NCI-H748 (cell line): ENCODE data around the gene RAB27B.

Source experiments
- DNase-seq: peaks from one replicate; lab custom pipeline; 2025; ENCODE audit not compliant: unreplicated experiment; lab: John Stamatoyannopoulos, UW

The RAB27B gene

DNA sequence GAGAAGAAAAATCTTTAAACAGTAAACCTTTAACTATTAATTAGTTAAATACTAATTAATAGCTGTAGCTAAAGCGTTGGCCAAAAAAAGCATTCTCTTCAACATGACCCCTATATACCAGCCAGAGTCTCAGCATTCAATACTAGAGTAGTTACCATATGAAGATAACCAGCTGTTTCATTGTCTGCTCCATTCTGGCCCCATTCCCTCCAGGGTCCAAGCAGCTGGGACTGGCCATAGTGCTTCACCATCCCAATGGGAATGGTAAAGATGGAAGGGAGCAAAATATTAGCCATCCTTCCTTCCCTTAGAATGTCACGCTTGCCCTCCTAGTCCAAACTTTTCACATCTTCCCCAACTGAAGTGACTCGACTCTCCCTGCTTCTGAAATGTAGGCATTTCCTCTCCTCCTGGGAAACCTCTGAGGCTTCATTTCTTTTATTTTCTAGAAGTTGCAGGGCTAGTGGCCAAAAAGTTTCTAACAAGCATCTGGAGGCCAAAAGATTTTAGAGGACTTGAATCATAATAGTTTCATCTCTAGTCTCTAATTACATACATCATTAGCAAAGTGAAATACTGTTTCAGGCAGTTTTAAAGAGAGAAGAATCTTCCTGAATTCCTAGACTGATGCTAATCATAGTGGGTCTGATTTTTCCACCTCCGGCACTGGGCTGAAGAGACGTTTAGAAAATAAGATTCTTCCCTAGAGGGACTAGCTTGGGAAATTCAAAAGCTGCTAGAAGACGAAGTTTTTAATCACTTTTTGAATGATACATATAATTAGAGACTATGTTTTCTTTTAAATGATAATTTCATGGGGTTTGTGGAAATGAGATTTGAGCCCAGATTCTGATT is 78.3 kb downstream of the RAB27B start:
- no peak for DNase-seq

DNA sequence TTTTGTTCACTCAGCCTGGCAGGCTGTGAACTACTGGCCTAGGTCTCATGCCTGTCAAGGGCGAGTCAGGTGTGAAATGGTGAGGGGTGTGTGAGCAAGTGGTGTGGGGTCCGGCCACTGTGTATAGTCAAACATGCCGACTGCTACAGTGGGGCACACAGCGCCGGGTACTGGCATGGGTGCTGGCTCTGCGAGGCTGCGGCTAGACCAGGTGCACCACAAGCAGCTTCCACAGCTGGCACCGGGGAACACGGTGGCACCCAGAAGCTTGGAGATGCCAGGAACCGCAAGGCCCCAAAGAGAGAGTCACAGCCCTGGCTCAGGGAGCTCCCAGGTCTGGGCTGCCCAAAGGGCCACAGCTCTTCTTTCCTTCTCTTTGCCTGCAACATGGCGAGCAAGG is 81.3 kb downstream of the RAB27B start:
- DNase-seq: no peak

DNA sequence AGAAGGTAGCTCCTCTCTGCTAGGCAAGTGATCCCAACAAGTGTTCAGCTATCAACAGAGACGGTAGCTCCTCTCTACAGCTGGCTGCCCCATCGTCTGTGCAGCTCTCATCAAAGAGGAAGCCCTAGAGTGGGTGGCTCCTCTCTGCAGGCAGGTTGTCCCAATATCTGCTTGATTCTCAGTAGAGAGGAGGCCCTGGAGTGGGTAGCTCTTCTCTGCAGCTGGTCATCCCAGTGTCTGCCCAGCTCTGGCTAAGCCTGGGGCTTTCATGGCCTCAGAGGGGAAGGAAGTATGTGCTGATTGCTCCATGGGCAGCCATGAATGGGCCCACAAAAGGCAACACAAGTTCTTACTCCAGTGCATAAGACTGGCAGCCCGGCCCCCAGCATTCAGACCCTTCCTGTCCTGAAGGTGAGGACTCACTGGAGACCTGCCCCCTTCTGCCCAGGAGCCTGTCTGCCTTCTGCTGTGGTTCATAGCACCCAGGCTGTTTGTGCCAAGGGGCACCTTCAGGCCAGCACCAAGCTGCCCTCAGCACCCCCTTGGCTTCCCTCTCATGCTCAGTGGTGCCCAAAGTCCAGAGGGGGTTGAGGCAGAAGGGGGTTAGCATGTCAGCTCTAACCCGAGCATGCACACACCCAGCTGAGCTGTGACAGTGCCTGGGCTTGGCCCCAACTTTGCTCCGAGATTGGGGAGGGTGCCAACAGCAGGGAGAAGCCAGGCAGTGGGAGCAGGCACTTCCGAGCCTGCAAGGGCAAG is 82.1 kb downstream of the RAB27B start:
- no peak for DNase-seq

DNA sequence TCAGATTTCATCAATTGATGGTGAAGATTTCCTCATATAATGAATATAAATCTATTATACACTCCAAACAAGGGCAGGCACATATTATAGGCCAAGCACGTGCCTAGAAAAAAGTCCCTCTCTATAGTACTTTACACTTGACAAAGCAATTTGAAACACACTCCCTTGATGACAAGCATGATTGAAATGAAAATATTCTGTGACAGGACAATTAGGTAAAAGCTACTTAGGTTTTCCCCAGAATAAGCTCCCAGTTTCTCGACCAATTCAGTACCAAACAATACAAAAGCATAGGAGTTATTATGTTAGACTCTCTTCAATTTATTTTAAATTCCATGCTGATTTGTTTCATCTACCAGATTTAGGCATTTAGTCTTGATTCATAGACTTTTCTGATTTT is 83.3 kb downstream of the RAB27B start:
- DNase-seq: no peak

DNA sequence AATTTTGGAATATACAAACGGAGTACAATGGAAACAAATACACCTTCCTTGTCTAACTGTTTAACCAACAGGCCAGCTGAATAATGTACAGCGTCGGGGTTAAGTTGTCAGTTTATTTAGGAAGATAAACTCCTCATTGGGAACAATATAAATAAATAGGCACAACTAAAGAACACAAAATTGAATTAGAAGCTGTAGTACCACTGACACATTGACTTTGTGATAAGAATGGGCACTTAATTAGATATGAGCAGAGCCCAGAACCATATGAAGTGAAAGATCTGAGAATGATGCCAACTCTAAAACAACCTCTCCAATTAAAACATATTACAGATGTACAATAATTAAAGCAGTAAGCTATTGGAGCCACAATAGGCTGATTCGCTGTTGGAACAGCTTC is 86.5 kb downstream of the RAB27B start:
- DNase-seq: no peak

DNA sequence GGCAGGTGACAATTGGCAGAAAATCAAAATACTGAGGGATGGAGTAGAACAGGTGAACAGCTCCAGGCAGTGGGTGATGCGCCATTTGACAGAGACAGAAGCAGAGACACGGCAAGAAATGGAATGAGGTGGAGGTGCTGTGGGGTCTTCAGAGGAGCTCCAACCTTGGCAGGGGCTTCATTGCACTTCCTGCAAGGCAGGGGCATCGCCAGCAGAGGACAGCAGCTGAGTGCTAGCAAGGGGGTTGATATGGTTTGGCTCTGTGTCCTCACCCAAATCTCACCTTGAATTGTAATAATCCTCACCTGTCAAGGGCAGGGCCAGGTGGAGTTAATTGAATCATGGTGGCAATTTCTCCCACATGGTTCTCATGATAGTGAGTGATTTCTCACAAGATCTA is 88.2 kb downstream of the RAB27B start:
- DNase-seq: no peak

DNA sequence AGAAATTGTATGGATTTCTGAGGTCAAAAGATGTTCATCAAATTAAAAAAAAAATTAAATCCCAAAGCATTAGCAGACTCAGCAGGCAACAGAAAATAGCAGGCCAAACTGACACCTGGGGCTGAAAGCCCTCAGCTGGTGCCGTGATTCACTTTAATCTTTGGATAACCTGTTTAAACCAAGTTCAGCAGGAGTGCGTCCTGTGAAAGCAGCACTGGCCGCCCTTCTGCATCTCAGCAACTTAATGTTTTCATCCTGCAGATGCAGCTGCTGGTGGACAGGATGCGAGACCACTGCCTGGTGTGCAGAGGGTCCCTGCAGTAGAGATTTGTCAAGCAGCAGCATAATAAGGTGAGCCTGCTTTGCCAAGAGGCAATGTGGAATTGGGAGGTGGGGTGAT is 89.8 kb downstream of the RAB27B start:
- no peak for DNase-seq

DNA sequence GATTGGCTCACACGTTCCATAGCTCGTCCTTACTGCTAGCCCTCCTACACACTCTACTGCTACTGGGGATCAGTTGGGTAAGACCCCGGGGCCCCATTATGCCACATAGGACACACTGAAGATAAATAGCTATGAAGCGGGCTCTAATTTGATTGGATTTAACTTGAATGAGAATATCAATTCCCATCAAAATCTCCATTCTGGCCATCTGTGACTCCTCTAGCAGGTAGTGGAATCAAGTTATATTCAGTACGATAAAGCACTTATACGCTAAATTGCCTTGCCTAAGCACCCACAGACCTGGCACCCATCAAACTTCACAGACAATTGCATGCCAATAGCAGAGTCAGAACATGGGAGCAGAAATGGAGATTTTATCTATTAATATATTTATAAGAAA is 91.1 kb downstream of the RAB27B start:
- no peak for DNase-seq

DNA sequence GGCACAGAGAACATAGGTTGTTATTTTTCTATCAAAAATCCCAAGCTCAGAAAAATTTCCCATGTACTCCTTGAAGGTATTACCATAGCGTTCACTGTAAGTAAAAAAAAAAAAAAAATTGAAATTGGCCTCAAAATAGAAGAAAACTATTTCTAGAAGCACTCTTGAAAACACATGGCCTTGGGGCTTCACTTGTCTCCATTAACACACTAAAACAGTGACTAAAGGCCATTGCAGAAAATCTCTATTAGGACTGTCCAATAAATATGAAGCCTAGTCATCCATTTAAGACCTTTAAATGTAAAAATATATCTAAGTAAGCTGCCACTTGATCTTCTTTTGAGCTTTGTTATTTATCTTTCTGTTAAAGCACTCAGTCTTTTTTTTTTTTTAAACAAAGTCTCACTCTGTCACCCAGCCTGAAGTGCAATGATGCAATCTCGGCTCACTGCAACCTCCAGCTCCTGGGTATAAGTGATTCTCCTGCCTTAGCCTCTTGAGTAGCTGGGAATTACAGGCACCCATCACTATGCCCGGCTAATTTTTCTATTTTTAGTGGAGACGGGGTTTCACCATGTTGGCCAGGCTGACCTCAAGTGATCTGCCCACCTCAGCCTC is 95.2 kb downstream of the RAB27B start:
- DNase-seq: no peak

DNA sequence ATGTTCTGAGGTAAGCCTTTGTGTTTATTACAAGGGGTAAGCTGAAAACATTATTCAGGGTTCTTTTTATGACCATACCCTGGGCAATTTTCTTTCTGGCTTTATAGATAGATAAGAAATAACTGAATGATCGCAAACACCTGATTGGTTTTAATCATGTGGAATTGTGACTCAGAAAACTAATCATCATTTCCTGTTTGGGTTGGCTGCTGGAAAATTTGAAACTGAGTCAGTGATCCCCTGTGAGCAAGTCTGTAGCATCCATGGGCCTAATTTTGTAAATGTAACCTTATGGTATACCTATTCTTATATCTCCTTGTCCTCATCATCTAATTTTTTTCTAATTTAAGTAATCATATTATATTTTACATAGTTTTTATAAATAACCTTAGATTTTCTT is 96.7 kb downstream of the RAB27B start:
- no peak for DNase-seq

DNA sequence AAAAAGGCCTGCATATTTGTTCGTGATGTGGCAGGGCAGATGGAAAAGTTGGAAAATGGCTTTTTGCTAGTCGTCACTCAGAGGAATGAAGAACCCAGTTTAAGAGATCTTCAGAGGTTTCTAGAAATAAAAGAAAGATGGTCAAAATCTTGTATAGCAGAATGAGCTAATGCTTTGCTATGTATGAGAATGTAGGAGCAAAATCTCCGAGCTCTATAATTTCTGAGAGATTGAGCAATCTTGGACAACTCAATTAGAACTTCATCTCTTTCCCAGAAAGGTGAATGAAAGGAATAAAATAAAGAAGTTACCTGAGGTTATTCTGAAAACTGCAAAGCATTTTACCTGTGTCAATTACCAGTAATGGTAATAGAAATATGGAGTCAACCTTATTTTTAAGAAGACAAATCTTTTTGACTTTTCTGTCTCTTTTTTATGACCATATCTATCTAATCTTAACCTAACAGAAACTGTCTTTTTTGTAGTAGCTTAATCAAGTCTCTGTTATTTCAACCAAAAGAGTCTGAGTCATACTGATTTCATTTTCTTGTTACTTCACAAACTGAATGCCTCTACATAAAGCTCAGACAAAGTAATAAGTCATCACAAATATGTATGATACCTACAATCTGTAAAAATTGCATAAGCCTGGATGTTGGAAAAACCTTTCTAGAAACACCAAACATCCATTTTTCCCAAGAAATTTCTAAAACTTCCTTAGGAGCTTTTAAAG is 98.5 kb downstream of the RAB27B start:
- DNase-seq: no peak

DNA sequence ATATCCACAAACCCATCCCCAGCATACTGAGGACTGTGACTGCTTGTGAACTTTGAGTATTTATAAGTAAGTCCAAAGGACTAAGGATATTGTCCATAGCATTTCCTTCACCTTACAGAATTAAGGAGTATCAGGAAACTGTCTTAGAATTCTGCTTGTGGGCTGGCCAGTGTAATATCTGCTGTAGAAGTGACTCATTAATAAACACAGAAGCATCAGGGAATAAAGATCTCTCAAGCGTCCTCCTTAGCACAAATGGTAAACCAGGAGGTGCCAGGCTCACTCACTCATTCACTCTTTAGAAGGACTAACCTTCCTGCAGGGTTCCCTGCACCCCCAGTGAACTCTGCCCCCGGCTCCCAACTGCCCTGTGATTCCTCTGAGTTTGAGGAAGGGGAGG is 100.0 kb downstream of the RAB27B start:
- no peak for DNase-seq

DNA sequence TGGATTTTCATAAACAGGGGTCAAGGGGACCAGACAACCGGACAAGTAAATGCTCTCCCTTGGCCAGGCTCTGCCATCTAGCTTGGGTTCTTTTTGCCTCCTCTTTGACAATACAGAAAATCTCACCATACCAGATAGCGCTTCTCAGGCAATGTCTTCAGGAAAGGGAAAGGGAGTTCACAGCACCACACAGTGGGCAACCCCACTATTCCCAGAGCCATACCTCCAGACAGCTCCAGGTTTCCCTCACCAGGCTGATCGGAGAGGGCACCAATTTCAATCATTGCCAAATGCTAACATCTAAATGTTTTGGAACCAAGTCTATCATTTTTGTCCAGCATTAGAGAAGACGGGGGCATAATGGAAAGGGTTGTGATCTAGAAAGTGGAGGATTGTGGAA is 102.9 kb downstream of the RAB27B start:
- DNase-seq: no peak

DNA sequence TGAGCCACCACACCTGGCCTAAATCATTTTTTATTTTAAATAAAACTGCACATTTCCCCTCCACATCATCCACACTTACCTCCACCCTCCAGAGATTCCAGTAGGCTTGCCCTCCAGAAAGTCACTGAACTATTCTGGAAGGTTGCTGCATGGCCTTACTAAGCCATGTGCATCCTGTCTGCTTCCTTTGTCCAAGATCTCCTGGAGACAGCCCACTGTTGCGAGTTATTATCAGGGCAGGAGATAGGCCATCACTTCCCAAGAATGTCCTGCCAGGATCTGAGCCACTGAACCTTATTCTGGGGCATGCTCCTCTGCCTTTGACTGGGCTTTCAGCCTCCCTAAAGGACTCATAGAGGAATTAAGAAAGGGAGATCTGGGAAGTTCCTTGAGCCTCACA is 104.2 kb downstream of the RAB27B start:
- DNase-seq: no peak

DNA sequence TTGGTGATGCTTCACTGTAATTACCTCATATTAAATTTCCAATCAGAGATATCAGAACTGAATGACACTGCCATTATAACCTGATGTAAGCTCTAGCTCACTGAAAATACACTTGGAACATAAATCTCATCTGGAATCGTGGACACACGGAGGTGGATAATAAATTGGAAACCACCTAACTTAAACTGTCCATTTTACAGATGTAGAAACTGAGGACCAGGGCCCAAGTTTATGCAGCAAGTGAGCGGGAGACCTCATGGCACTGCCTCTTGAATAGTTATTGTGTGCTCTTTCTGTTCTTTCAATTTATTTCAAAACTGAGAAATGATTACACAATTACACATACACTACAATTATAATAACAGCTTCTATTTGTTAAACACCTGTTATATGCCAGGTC is 110.2 kb downstream of the RAB27B start:
- no peak for DNase-seq

DNA sequence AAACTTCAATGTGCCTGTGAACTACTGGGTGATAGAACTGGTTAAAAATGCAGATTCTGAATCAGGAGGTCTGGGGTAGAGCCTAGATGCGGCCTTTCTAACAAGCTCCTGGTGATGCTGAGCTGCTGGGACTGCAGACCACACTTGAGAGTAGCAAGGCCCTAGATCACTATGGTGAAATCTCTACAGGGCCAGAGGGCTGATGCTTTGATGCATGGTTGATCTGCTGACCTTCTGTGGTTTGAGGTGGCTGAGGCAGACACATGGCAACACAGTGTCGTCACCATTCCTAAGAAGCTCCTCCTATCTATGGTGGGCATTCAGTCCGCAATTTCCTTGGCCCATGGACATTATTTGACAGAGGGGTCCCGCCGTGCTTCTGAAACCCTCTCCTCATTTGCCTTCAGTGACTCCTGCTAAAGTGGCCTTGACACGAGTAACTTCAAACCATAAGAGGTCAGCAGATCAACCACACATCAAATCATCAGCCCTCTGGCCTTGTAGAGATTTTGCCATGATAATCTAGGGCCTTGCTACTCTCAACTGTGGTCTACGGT is 111.2 kb downstream of the RAB27B start:
- no peak for DNase-seq

DNA sequence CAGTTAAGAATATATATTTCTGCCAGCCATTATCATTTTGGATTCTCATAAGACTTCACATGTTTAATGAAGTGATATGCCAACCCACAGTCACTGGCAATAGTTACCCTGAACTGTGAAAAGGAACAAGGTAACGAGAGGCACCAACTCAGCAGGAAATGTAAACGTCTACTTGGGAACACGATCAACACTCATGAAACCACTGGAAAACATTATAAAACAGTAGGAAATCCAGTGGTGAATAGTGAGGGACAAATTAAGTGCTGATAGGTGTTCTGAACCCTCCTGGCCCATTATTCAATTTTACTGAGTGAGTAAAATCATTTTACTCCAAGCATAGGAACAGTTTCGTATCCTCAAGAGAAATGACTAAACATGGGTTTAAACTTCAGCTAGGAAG is 113.9 kb downstream of the RAB27B start:
- no peak for DNase-seq

DNA sequence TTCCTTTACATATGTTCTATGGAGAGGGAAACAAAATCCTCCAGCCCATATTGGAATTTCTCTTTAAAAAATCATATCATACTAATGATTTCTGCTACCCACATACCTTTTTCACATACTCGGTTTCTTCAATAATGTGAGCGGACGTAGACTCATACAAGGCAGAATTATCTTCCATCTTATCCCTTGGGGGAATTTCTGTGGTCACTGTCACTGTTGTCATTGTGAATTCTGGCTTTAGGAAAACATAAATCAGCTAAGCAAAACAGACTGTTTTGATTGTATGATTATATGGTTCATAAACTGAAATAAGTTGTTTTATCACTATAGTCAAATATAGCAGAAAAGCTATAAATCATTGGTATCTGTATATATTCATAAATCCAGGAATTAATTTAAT is 114.3 kb downstream of the RAB27B start:
- DNase-seq: no peak
